ENCODE data around the gene GRID1.

Gene GRID1

DNA sequence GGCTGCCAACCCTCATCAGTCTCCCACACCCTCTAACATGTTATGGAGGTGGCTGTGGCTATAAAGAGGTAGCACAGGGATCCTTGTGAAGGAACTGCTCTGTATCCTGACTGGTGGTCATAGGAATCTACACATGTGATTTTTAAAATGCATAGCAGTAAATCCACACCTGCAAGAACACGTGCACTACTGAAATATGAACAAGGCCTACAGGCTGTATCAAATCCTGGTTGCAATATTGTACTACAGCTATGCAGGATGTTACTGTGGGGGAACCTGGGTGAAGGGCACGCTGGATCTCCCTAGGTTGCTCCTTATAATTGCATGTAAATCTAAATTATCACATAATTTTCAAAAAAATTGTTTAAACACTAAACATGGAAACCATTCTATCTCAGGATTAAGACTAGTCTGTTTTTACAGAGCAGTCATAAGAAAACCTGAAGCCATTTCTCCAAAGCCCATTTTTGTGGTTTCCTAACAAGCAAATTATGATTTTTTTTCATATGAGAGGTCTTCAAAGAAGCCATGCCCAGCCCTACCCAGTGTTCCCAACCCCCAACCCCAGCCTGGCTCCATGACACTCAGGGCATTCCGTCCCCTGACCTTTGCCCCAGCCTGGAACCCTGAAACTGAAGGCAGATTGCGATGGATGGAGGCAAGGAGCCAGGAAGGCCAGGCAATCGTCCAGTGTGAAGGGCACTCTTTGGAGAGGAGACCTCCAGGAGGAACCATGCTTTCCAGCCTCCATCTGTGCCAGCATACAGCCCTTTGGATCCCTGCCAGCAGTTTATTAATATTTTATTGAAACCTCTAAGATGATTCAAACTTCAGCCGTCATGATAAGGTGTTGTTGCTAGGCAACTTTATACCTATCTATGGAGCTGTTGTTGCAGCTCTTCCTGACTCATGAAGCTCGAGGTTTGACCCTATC lies 161.0 kb downstream of the GRID1 start:
- DNase-seq: no peak

DNA sequence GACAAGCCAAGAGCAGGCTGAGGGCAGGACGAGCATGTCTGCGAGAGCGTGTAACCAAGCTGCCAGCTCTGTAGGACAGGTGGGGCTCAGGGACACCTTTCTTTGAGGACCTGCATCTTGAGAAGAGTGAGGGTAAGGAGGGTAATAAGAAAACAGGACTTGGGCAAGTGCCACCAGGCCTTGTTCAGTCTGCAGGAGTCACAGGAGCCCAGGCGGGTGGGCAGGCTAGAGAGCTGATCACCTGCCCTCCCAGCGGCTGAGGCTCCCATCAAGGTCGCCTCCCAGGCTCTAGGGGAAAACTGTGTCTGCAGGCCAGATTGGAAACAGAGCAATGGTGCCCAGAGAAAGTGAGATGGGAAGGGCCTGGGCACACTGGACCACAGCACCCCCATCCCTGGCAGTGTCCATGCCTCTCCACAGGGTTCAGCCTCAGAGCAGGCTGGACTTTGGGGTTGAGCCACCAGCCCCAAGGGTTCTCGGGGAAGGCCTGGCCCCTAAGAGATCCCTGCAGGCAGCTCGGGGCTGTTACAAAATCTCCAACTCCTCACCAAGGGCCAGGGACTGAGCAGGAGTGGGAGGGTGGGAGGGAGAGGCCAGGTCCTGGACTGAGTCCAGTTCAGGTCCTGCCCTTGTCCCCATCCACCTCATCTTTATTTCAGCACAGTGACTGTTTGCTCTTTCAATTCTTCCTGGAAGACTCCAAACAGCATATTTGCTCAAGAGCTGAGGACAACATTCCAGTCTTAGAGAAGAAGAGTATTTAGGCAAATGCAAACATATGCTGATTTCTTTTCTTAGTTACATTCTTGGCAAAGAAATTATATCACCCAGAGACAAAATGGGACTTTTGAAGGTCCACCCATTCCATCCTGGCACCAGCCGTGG lies 161.9 kb downstream of the GRID1 start:
- no peak for DNase-seq

DNA sequence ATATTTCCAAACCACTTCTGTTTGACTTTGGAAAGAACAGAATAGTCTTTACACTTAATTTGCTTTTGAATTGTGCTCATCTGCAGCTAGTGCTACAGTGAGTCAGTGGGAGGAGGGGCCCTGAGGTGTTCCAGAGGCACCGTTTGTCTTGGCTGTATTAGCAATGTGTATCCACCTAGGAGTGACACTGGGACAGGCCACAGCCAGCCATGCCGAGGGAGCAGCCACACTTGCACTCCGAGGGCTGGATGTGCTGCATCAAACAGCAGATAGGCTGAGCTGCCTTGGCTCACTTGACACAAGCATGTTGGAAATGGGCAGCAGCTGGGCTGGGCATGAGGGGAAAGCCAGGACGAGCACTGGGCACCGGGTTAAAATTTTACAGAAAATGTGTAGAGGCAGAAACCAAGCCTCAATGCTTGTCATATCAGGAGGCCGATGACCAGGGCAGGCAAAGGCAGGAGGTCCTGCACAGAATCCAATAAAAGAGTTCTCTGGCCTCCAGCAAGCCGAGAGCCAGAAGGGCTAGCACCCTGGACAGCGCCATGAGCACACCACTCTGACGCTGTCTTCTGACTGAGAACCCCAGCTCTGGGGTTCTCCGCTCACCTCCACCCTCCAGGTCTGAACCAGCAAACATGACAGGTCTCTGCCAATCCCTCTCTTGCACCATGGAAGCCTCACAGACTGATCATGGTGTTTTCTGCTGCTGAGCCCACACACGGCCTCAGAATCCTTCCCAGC lies 163.3 kb downstream of the GRID1 start:
- peak; percentile 6 to 18 for DNase-seq

DNA sequence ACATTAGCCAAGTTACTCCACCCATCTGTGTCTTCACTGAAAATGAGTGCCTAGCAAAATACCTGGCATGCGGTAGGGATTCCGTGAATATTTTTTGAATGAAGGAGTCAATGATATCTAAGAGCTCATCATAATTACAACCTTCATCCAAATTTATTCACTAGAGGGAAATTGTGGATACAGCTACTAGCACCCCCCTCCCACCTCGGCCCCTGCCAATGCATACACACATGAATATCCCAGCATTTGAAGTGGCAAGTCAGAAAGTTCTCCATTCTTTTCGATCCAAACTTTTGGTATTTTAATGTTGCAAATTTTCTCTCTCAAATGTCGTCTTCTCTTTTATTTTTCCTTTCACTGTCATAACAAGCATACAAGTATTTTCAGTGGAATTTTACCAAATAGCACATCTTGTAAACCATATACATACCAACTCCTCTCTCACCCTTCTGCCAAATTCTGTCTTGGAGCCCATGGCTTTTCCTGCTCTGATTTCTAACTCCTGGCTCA lies 164.3 kb downstream of the GRID1 start:
- no peak for DNase-seq

DNA sequence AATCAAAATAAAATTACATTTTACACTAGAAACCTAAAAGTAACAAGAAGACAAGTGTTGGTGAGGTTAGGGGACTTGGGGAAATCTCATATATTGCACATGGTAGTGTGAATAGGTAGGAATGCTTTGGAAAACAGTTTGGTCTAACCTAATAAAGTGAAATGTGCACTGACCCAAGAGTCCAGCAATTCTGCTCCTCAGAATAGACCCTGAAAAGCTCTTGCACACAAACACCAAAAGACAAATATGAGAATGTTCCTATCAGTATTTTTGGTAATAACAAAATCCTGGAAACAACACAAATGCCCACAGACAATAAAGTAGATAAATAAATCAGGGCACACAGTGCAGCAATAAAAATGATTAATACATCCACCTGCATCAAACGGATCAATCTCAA lies 165.7 kb downstream of the GRID1 start:
- DNase-seq: no peak

DNA sequence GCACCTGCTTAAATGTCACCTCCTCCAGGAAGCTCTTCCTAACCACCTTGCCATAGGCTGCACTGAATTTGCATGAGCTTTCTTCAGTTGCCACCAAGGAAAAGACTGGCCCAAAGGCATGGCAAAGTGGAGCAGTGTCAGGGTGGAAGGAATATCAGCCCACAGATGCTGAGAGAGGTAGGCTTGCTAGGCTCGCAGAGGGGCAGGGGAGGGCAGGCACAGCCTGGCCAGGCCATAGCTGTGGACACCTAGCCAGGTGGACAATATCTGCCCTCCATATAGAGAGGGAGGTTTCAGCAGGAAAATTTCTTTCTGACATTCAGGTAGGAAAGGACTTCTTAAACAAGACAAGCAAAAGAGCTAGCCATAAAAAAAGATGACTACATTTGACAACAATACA lies 166.3 kb downstream of the GRID1 start:
- DNase-seq: no peak

DNA sequence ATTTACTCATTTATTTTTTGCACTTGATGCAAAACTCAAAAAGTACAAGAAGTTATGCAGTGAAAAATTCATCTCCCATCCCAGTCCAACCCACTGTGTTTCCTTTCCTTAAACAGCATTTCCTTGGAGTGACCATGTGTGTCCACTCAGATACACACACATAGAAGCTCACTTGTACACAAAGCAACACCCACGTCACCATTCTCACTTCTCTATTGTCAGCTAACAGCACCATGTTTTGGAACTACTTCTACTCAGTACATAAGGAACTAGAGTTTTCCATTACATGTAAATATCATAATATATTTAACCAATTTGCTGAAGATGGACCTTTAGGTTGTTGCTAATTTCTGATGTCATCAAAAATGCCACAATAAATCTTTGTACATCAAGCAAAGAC lies 167.6 kb downstream of the GRID1 start:
- peak; percentile 3 to 25 for DNase-seq

DNA sequence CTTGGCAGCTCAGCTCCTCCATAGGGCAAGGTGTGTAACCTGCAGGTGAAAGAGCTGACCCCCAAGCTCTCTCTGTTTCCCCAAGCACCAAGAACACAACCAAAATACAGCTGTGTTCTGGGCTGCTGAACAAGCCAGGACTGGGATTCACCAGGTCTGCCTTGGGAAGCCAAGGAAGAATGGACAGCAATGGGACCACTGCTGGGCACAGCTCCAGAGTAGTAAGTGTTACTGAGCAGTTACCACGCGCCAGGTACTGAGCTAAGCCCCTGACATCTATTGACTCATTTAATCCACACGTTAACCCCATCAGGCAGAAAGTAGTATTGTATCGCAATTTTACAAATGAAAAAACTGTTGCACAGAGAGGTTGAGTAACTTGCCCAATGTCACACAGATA lies 168.3 kb downstream of the GRID1 start:
- no peak for DNase-seq

GRCh38 chr10:86197166-86197790 lies 169.3 kb downstream of the GRID1 start:
- DNase-seq: no peak

- no peak for DNase-seq
These were observed 171.0 kb downstream of the GRID1 start for GRCh38 chr10:86195521-86196157.

GRCh38 chr10:86194684-86195083 lies 171.9 kb downstream of the GRID1 start:
- DNase-seq: no peak

DNA sequence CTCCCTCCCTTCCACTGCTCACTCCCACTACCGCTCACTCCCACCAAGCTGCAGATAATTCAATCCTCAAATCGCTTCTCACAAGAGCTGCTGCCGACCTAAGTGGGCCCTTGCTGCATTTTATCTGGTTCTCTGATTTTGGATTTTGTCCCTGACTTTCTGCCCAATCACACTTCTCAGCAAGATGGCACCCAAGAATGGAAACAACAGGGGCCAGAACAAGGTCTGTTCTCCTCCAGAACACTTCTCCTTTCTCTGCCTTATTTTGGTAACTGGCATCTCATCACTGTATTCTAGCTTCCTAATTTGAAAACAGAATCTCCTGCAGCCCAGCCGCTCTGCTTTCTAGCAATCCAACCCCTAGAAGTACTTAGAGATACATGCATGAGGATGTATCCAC lies 172.8 kb downstream of the GRID1 start:
- DNase-seq: no peak

- DNase-seq: no peak
These were observed 173.9 kb downstream of the GRID1 start for GRCh38 chr10:86192691-86193090.

- no peak for DNase-seq
These were observed 174.4 kb downstream of the GRID1 start for GRCh38 chr10:86192147-86192546.

DNA sequence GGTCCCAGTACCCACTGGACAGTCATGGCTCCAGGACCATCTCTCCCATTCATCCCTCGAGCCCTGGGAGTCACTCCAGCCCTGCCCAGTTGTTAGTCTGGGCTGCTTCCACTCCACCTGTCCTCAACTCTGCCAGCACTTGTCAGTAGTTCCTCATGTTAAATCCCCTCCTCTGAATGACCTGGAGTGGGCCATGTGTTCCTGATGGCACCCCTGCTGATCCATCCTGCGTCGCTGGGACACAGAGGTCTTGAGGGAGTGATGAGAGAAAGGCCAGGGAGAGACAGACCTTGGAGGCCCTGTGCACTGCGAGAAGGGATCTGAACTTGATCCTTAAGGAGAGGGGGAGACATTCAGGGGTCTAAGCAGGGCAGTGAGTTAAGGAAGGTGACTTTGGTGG lies 174.9 kb downstream of the GRID1 start:
- no peak for DNase-seq

- no peak for DNase-seq
These were observed 175.4 kb downstream of the GRID1 start for GRCh38 chr10:86191166-86191565.

DNA sequence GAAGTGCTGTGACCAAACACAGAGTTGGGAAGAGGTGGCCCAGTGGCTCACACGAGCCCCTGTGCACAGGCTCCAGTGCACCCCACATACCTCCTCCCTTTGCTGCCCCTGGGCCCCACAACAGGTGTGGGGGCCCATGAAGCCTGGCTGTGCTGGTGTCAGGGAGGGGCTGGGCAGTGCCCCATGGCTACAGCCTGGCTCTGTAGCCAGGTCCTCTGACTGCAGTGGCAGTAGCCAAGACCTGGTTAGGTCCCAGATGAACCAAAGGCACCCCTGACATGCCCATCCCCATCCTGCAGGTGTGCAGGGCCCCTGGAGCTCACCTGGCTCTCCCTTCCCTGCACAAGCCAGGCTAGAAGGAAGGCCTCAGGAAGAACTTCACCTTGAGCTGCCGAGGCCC lies 176.3 kb downstream of the GRID1 start:
- no peak for DNase-seq

DNA sequence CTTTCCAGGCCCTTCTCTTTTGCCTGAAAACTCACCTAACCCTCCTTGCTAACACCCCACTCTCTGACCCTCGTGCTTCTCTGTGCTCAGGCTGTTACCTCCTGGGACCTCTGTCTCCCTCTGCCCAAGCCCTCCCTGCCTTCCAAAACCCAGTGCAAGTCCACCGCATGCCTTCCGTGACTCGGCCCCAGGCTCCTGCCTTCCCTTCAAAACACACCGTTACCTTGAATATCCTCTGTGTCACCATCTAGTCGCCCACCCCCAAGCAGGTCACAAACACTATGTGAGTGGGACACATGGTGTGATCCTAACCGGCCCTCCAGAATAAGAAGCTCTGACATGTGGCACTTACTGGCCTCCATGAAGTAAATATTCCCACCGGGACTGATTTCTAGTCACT lies 176.7 kb downstream of the GRID1 start:
- DNase-seq: no peak

GRCh38 chr10:86188796-86189558 lies 177.6 kb downstream of the GRID1 start:
- DNase-seq: no peak

DNA sequence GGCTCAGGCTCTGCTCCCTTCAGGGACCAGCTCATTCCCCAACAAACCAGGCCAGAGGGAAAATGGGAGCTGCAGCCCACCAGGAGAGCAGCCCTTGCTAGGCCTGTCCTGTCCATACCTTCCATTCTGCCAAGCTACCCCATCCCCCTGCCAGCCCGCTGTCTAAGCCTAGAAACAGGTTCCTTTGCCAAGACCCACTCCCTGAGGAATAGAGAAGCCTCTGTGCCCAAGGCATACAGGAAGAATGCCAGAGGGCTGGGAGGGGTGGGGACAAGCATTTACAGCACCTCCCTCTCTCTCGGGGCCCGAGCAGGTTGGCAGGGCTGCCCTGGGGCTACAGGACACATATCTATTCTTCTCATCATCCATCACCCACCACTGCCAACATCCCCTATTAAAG lies 178.3 kb downstream of the GRID1 start:
- DNase-seq: no peak

Data from inflammatory macrophage treated with lipopolysaccharide for 1 hour (primary cell).